CD4-positive, alpha-beta T cell treated with Interleukin-21 for 1 hour (primary cell): Measurements from ENCODE around the gene LRMDA.
A peak's percentile ranks its signal among the peaks of the same experiment; 100 is the strongest.

Experiments used
- DNase-seq: peaks from one replicate; pipeline ENCODE4 v3.0.0-alpha.2; 2020

LRMDA gene

GRCh38 chr10:75431180-75432111 is at the start of gene LRMDA:
LRMDA (plus strand) TSS chr10:75431624.
- DNase-seq, result no peak

DNA sequence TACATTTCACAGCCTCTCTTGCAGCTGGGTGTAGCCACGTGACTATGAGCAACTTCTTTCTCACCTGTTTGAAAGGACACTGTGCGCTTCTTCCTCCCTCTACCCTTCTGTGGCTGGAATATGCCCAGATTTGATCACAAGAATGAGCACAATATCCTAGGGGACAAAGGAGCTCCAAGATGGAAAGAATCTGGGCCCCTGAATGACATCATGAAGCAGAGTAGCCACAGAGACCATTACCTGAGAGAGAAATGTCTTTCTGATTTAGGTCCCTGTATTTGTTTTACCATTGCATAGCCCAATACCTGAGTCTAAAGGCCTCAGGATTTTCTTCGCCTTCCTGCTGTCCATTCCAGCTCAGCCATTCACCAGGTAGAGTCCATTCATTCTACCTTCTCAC is 45.3 kb upstream of the LRMDA start:
- DNase-seq, result no peak

DNA sequence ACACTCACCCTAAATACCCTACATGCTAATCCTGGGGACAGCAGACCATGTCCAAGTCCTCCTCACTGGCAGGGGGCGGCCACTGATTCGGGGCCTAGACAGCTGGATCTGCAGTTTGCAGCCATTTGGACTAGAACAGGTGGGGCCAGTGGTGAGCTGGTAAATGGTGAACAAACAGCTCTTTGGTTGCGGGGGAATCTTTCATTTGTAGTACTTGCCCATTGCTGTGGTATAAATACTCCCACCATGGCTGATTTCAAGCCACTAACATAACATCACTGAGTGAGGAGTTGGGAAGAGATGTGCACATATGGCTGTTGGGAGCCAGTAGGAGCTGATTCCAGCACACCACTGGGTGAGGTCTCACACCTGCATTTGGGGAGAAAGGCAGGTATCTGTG is 43.3 kb upstream of the LRMDA start:
- no peak for DNase-seq

DNA sequence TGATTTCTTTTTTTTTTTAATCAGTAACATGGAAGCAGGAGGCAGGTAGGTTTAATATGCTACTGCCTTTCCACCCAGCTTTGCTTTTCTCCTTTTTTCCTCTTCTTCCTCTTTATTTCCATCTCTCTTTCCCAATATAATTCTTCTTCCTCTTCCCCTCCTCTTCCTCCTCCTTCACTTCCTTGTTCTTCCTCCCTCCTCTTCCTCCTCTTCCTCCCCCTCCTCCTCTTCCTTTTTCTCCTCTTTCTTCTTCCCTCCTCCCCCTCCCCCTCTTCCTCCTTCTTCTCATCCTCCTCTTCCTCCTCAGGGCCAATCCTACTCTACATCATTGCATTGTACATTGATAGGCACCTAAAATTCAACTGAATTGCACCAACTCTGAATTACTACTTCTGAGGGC is 41.2 kb upstream of the LRMDA start:
- DNase-seq, result no peak

DNA sequence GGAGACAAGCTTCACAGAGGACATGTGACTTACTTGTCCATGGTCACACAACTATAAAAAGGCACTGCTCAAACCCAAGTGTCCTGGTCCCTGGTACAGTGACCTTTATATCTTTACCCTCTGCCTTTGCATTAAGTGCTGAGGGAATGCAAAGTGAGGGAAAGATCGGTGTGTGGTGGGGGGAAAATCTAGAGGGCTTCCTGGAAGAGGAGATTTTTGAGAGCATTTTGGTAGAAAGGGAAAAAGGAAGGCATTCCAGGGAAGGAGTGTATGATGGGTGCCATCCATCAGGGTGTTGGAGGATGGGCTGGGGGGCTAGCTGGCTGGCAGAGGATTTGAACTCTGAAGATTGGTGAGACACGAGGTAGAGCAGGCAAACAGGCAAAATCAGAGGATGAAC is 39.2 kb upstream of the LRMDA start:
- DNase-seq, result no peak

- DNase-seq, result no peak
These were observed 38.7 kb upstream of the LRMDA start for GRCh38 chr10:75392744-75393143.

DNA sequence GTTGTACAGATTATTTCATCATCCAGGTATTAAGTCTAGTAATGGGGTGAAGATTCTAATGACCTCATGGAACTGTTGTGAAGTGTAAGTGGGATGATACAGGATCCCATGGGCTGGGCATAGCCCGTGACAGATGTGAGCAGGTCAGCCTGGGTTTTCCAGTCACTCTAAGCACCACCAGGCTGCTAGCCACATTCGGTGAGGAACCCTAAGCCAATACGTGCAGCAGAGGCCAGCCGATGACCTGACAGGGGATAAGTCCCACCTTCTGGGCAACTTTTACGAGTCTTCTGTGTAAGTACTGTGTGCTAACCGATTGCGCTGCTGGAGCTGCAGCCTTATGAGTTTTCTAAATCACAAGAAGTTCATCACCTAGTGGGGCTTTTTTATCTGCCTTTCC is 37.2 kb upstream of the LRMDA start:
- DNase-seq, result no peak

GRCh38 chr10:75395066-75395931 is 36.1 kb upstream of the LRMDA start:
- no peak for DNase-seq

- DNase-seq, result no peak
These were observed 35.3 kb upstream of the LRMDA start for GRCh38 chr10:75395932-75396630.

DNA sequence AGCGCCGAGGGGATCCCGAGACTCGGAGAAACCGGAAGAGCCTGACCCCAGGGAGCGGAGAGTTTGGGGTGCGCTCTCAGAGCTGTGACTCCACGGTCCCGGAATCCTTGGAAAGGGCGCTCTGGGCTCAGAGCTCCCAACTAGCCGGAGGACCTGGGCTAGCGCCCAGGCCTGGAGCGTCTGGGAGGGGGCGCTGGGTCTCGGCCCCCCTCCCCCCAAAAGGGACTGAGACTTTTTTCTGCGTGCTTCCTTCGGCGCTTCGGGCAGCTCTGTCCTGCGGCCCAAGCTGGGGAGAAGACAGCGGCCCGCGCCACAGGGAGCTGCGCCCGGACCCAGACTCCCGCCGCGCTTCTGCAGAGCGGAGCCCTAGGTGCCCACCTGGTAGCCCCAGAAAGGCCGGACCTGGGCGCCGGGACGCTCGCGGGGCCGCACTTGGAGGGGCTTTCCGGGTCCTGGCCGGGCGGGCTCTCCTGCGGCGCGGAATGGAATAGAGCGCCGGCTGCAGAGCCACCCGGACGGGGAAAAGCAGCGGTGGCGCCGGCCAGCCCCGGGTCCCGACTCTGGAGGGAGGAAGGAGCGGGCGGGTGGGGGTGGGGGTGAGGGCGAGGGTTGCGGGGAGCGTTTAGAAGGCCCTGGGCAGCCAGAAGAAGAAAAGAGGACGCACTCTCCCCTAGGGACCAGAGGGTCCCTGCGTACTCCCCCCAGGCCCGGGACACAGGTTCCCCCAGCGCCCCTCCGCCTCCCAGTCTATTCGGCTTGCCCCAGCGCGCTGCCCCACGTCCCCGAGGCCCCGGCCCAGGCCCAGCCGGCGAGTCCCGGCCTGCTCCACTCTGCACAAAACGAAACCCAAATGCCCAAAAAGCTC is 34.6 kb upstream of the LRMDA start:
- DNase-seq, result no peak

DNA sequence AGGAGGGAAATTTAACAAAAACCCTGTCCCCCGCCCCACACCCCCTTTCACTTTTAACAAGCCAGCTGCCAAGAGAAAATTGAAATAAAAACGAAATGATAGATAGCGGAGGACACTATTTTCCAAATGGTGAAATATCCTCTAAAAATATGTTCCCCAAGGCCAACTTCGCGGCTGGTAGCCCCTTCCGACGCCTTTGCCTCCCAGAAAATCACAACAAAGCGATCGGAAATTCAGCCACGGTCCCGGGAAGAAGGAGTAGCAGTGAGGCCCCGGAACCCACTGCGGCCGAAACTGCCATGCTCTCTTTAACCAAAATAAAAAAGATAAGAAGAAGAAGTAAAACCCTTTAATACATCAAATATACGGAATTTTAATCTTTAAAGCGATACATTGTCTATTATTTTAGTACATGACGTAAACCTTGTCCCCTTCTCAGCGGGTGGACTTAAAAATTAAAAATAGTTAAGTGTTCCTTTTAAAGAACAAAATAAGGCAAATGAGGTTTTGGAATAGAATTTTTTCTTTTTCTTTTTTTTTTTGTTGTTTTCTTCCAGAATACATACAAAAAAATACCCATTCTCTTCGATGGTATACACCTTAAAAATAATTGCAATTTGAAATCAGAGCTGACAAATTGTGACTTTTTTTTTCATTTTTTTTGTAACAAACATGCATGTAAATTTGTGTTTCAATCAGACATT is 33.8 kb upstream of the LRMDA start:
- DNase-seq, result no peak

GRCh38 chr10:75398200-75398691 is 33.2 kb upstream of the LRMDA start:
- DNase-seq, result no peak

GRCh38 chr10:75398692-75399460 is 32.5 kb upstream of the LRMDA start:
- no peak for DNase-seq

DNA sequence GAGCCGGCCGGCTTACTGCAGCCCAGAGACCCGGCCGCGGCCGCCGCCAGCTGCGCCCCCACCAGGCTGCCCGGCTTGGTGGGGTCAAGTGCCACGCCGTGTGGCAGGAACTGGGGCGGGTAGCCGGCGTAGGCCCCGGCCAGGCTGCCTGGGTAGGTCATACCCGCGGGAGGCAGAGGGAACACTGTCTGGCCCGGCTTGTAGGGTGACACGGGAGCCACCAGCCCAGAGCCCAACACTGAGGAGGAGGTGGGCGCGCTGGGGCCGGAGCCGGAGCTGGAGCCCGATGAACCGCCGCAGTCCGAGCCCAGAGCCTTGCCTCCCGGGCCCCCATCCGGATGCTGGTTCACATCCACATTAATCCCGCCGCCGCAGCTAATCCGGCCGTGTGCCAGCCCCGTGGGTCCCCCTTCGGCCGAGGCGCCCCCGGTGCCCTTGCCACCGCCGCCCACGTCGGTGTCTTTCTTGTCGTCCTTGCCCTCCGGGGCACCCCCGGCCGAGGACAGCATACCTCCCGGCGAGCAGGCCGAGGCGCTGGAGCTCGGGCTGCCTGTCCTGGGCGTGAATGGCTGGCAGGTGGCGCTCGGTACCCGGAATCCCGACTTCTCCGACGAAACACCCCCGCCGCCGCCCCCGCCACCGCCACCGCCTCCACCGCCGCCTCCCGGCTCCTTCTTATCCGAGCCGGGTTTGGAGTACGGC is 31.8 kb upstream of the LRMDA start:
- peak; percentile 39 for DNase-seq

DNA sequence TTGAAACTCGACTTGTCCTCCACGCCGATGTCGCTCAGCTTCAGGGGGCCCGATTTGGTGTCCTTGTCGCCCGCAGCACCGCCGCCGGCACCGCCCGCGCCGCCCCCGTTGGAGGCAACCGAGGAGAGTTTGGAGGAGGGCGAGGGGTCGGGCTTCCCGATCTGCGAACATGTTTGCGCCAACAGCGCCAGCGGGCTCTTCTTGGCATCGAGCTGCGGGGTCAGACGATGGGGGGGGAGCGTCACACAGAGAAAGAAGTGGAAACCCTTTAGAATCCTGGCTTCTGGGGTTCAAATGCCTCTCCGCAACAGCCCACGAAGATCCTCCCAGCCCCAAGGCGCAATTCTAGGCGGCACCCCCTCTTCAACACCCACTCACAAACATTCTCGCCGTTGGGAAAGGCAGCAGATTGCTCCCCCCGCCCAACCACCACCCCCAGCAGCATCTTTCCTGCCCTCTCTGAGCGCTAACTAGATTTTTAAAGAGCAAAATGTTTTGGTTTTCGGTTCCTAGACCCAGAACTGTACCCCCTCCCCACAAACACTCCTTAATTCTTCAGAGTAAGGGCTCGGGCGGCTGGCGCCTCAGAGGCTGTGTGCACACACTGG is 31.2 kb upstream of the LRMDA start:
- DNase-seq, result no peak

GRCh38 chr10:75400771-75401568 is 30.5 kb upstream of the LRMDA start:
- no peak for DNase-seq

DNA sequence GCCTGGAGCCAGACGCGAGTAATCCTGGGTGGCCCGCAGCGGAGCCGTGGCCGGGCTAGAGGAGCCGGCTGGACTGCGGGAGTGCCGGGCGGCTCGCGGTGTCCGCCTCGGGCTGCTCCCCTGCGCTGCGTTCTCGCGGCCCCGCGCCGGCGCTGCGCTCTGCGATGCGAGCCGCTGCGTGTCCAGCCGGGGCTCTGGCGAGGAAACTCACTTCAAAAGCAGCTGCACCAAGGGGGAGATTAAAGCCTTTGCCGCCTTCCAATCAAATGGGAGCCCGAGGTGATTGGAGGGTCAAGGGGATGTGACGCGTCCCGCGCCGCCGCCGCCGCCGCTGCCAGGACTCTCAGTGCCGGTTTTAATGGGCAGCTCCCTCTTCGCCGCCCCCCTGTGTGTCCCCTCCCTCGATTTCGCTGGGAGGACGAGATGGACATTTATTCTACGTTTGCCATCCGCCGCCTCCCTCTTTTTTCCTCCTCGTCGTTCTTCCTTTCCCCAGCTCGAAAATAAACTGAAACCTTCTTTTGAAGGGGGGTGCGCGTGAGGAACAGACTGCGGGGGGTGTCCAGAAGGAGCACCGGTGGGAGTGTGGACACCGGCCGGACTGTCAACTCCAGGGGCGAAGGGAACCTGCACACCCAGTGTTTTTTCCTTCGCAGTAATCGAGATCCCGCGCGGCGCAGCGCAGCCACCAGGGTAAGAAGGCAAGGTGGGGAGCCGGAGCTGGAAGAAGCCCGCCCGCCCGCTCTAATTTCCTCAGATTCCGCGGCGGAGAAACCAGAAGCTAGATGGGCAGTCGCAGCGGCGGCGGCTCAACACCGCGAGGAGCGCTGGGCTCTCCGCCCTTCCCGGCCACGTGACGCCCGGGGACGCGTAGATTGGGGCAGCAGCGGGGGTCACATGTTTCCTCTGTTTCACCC is 29.6 kb upstream of the LRMDA start, which contains the start of gene ZNF503:
TSS of gene ZNF503 (minus strand) at position 196 of the 917 bp plus-strand sequence. CDS start 345 bp downstream, outside the sequence.
- peak; percentile 39 for DNase-seq
